Umbilical cord (tissue), 2 donors: Measurements from ENCODE around the gene AP1G2. TPM values are rescaled to one million over a fixed set of nuclear protein-coding genes. Genes with fewer than 3 reads are reported as not detected.

Experiments used
- DNase-seq: peaks from one replicate; pipeline ENCODE4 v3.0.0-alpha.2; 2015; ENCODE audit warnings: low spot score
- total RNA-seq: library from RNA; depleted of rRNA; stranded (reverse); fragments of >200 nt; gene quantifications from one replicate; pipeline ENCODE4 v1.2.3, GENCODE V29; 2014; ENCODE audit warnings: low replicate concordance; ENCODE audit not compliant: insufficient read depth

The AP1G2 gene
- total RNA-seq, 1 donor from 2014 or later = 23.1 TPM

- DNase-seq = no peak
These were observed 46.6 kb downstream of the AP1G2 start for GRCh38 chr14:23520899-23521533.

- DNase-seq = no peak
These were observed 48.9 kb downstream of the AP1G2 start for GRCh38 chr14:23518709-23519108.

DNA sequence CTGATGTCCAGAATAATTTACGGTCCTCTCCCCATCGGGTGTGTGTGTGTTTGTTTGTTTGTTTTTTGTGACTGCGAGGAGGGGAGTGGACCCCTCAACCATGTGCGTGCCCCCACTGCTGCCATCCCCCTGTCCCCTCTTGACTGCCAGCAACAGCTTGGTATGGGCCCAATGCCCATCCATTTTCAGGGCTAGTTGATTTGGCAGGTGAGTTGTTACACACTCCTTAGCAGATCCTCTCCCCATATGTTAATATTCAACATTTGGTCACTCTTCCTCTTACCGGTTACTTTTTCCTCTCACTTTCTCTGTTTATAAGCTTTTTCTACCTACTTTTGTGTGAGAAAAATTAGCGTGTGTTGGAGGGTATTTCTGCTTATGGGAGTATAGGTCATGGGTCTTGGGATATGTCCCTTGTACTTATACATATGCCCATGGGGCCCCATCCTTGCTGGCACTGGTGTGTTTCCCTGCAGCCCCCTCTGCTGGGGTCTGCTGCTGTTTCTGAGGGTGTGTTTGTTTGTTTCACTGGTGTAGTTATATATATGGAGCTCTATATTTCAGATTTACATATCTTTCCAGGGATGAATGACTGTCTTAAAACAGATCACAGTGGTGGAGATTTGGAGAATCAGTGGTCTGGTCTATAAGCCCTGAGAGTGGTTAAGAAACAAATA is 49.8 kb downstream of the AP1G2 start:
- DNase-seq = no peak

DNA sequence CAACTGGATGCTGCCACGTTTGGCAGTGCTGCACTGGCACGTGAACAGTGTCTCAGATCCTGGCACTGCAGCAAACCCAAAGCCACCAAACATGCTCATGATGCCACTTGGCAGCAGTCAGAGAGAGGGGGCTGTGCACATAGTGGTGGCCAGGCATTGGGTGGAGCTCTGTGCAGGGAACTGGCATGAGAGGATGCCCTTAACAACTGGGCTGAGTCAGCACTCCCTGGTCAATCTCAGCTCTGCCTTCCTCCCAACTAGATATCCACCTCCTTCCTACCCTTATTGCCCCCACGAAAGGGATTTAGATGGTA is 53.0 kb downstream of the AP1G2 start:
- DNase-seq = no peak

GRCh38 chr14:23513818-23514643 is 53.6 kb downstream of the AP1G2 start:
- DNase-seq = no peak

DNA sequence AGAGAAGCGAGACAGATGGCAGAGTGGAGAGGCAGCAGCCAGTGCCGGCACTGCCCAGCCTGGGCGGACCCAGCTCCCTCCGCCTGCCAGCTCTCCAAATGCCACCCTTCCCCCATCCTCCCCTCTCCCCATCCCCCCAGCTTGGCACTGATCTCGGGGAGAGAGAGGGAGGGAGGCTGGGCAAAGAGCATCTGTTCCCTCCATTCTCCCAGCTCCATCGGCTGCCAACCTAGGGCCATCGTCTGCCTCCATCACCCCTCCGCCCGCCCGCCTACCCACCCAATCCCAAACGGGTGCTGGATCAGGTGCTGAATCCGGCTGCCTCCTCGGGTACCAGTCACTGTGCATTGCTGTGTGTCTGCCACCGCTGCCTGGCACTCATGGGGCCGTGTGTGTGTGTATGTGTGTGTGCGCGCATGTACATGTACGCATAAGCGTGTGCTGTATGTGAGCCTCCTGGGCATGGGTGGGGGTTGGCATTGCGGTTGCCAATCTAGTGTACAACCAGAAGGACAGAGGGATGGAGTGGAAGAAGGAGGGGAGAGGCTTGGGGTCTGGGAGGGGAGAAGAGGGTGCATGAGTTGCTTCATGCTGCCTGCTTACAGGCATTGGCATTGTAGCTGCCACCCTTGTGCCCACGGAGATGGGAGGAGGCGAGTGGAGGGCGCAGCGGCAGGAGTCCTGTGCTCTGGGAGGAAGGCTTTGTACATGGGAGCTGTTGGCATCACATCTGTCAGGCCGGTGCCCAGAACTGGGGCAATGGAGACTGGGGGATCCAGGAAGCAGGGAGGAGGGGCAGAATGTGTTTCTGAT is 54.4 kb downstream of the AP1G2 start:
- no peak for DNase-seq

GRCh38 chr14:23512156-23512555 is 55.4 kb downstream of the AP1G2 start:
- DNase-seq = no peak

Other genes with a start within 250 kb of the AP1G2 start
- gene PABPN1, start 246.3 kb downstream of the AP1G2 start, total RNA-seq = 24.1 TPM
- 38.8 TPM for gene SLC22A17, start 214.9 kb downstream of the AP1G2 start, total RNA-seq
- 12.5 TPM for gene EFS, start 202.6 kb downstream of the AP1G2 start, total RNA-seq
- not detected for gene IL25, start 195.0 kb downstream of the AP1G2 start, total RNA-seq
- gene CMTM5, start 190.7 kb downstream of the AP1G2 start, total RNA-seq = 0.96 TPM
- not detected for gene MYH6, start 159.5 kb downstream of the AP1G2 start, total RNA-seq
- under 0.01 TPM for gene MYH7, start 132.1 kb downstream of the AP1G2 start, total RNA-seq
- gene NGDN, start 98.1 kb downstream of the AP1G2 start, total RNA-seq = 43.3 TPM
- 0.96 TPM for gene ZFHX2, start 16.0 kb downstream of the AP1G2 start, total RNA-seq
- gene THTPA, start 11.5 kb downstream of the AP1G2 start, total RNA-seq = 11.8 TPM
- 0.48 TPM for gene JPH4, start 11.0 kb upstream of the AP1G2 start, total RNA-seq
- gene DHRS2, start 68.6 kb upstream of the AP1G2 start, total RNA-seq = 5.8 TPM